ENCODE data around the gene ZCCHC8. TPM values are rescaled to one million over a fixed set of nuclear protein-coding genes. Genes with fewer than 3 reads are reported as not detected.

Gene ZCCHC8
- total and polyA plus RNA-seq, 2 of the 8 experiments (the other 6 are each of a cell fraction or from before 2014, with no cell fraction given) = 13.8 to 28.9 TPM

- TF ChIP-seq BACH1 (IDR thresholded peaks at IDR 0.05; ENCODE audit: low read length) = no peak
- TF ChIP-seq SIRT6 (IDR thresholded peaks at IDR 0.05; ENCODE audit: low read length) = no peak
- TF ChIP-seq SUZ12 (IDR thresholded peaks at IDR 0.05; ENCODE audit: low read length) = no peak
Observed at GRCh38 chr12:122483969-122484368, 16.8 kb downstream of the ZCCHC8 start (continued).

Data from H1 (cell line).